ENCODE measurements around the gene ABCD1.

DNA sequence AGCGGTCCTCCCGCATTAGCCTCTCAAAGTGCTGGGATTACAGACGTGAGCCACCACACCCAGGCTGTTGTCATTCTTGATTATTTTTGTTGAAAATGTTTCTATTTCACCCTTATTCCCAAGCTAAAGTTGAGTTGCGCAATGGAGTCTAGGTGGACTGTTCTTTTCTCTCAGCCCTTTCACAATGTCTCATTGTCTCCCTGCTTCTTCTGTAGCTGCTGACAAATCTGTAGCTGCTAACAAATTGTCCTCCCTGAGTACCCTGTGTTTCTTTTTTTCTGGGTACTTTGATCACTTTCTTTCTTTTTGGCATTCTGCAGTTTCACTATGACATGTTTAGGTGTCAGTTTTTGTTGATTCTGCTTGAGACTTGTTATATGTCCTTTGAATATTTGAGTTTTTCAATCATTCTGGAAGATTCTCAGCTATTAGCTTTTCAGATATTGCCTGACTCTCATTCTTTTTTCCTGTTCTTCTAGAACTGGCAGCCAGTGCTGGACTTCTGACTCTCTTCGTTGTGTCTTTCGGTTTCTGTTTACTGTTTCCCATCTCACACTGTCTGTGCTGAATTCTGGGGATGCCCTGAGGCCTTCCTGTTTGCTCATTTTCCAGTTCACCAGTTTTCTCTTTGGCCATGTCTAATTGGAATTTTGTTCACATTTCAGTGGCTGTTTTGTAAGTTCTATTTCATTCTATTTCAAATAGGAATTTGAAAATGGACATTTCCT is 6.6 kb downstream of the ABCD1 start:
- TF ChIP-seq, protein P1, sequence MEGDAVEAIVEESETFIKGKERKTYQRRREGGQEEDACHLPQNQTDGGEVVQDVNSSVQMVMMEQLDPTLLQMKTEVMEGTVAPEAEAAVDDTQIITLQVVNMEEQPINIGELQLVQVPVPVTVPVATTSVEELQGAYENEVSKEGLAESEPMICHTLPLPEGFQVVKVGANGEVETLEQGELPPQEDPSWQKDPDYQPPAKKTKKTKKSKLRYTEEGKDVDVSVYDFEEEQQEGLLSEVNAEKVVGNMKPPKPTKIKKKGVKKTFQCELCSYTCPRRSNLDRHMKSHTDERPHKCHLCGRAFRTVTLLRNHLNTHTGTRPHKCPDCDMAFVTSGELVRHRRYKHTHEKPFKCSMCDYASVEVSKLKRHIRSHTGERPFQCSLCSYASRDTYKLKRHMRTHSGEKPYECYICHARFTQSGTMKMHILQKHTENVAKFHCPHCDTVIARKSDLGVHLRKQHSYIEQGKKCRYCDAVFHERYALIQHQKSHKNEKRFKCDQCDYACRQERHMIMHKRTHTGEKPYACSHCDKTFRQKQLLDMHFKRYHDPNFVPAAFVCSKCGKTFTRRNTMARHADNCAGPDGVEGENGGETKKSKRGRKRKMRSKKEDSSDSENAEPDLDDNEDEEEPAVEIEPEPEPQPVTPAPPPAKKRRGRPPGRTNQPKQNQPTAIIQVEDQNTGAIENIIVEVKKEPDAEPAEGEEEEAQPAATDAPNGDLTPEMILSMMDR (tag by site-specific recombination; IDR thresholded peaks at IDR 0.05) = no peak
- TF ChIP-seq TSHZ1 (tag by site-specific recombination; IDR thresholded peaks at IDR 0.05; ENCODE audit: borderline replicate concordance) (no peak), ZNF184 (tag by site-specific recombination; IDR thresholded peaks at IDR 0.05) (no peak), TCF7L2 (IDR thresholded peaks at IDR 0.05; ENCODE audit: borderline replicate concordance, low read depth, low read length) (no peak), YY1 (tag by site-specific recombination; IDR thresholded peaks at IDR 0.05) (no peak), PRDM10 (tag by site-specific recombination; IDR thresholded peaks at IDR 0.05) (no peak), ZEB2 (tag by site-specific recombination; IDR thresholded peaks at IDR 0.05) (no peak)
- TF ChIP-seq, protein P2, sequence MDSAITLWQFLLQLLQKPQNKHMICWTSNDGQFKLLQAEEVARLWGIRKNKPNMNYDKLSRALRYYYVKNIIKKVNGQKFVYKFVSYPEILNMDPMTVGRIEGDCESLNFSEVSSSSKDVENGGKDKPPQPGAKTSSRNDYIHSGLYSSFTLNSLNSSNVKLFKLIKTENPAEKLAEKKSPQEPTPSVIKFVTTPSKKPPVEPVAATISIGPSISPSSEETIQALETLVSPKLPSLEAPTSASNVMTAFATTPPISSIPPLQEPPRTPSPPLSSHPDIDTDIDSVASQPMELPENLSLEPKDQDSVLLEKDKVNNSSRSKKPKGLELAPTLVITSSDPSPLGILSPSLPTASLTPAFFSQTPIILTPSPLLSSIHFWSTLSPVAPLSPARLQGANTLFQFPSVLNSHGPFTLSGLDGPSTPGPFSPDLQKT (IDR thresholded peaks at IDR 0.05; ENCODE audit: borderline replicate concordance, low read depth, low read length) = no peak

Data from HEK293 (cell line).